Mesothelial cell of epicardium (in vitro differentiated cells): ENCODE data around the gene PAPOLA. TPM values are rescaled to one million over a fixed set of nuclear protein-coding genes. Genes with fewer than 3 reads are reported as not detected.
"Not testable (repeated sequence)": the region's sequence is repeated elsewhere in the genome, so short reads cannot be mapped to it uniquely, and the experiment has no call there.

Source experiments
- DNase-seq, 2 experiments: peaks; one replicate each; pipeline ENCODE4 v3.0.0; 2021; ENCODE audit warnings: low spot score in 2 of 2; ENCODE audit not compliant: unreplicated experiment in 2 of 2
- H3K27ac Mint-ChIP-seq: 2 replicates; pipeline ENCODE4 v1.8.0; 2021; ENCODE audit warnings: mixed read lengths
- H3K27me3 Mint-ChIP-seq: 2 replicates; pipeline ENCODE4 v1.8.0; 2021; ENCODE audit warnings: low read depth, mixed read lengths
- H3K36me3 Mint-ChIP-seq: 2 replicates; pipeline ENCODE4 v1.8.0; 2021; ENCODE audit warnings: mixed read lengths
- H3K4me1 Mint-ChIP-seq: 2 replicates; pipeline ENCODE4 v1.8.0; 2021; ENCODE audit warnings: mixed read lengths
- H3K4me3 Mint-ChIP-seq: 2 replicates; pipeline ENCODE4 v1.8.0; 2021; ENCODE audit warnings: mild to moderate bottlenecking, moderate library complexity, mixed read lengths
- H3K9me3 Mint-ChIP-seq: 2 replicates; pipeline ENCODE4 v1.8.0; 2021; ENCODE audit warnings: mixed read lengths
- CTCF ChIP-seq: fragments of 200-600 bp; sonication (generic); IDR thresholded peaks from one replicate; pipeline ENCODE4 v1.5.0; 2021; ENCODE audit warnings: antibody characterized with exemption; ENCODE audit not compliant: unreplicated experiment
- total RNA-seq: library from RNA; stranded (reverse); gene quantifications from 3 replicates; pipeline ENCODE4 v1.2.1, GENCODE V29; 2021

The PAPOLA gene
- total RNA-seq, 1 donor from 2014 or later, result 196 TPM

- Mint-ChIP-seq H3K4me3 (no peak overlapping the region), H3K27ac (no peak overlapping the region), H3K4me1 (peaks cover 9% of the 10 kb centered on the region), H3K27me3 (no peaks in the 10 kb centered on the region), H3K36me3 (no peaks in the 10 kb centered on the region), H3K9me3 (no peaks in the 10 kb centered on the region)
- no peak for DNase-seq
- TF ChIP-seq CTCF, result no peak
These were observed 38.0 kb upstream of the PAPOLA start for GRCh38 chr14:96464136-96464535.

GRCh38 chr14:96466918-96467317 lies 35.3 kb upstream of the PAPOLA start:
- Mint-ChIP-seq H3K36me3 (no peaks in the 10 kb centered on the region), H3K27ac (no peak overlapping the region)

GRCh38 chr14:96470331-96470730 lies 31.9 kb upstream of the PAPOLA start:
- Mint-ChIP-seq H3K4me3 (no peak overlapping the region), H3K4me1 (no peaks in the 10 kb centered on the region)

More at GRCh38 chr14:96466918-96467317, 35.3 kb upstream of the PAPOLA start:
- no peaks in the 10 kb centered on the region for H3K27me3 Mint-ChIP-seq
- TF ChIP-seq CTCF, result no peak
- no peak for DNase-seq
- H3K9me3 Mint-ChIP-seq, result no peaks in the 10 kb centered on the region
- peaks cover 6% of the 10 kb centered on the region for H3K4me1 Mint-ChIP-seq
- no peak overlapping the region for H3K4me3 Mint-ChIP-seq

GRCh38 chr14:96470967-96471366 lies 31.2 kb upstream of the PAPOLA start:
- H3K36me3 Mint-ChIP-seq, H3K4me3 Mint-ChIP-seq, H3K27ac Mint-ChIP-seq, H3K4me1 Mint-ChIP-seq, DNase-seq, H3K9me3 Mint-ChIP-seq, H3K27me3 Mint-ChIP-seq: not testable (repeated sequence)

More at GRCh38 chr14:96470331-96470730, 31.9 kb upstream of the PAPOLA start:
- H3K9me3 Mint-ChIP-seq, result no peaks in the 10 kb centered on the region
- DNase-seq, result no peak
- no peaks in the 10 kb centered on the region for H3K36me3 Mint-ChIP-seq
- no peak for TF ChIP-seq CTCF
- H3K27ac Mint-ChIP-seq, result no peak overlapping the region
- H3K27me3 Mint-ChIP-seq, result no peaks in the 10 kb centered on the region

GRCh38 chr14:96478119-96478518 lies 24.1 kb upstream of the PAPOLA start:
- TF ChIP-seq CTCF, result no peak
- Mint-ChIP-seq H3K4me3 (no peak overlapping the region), H3K36me3 (no peaks in the 10 kb centered on the region), H3K4me1 (no peaks in the 10 kb centered on the region), H3K9me3 (no peaks in the 10 kb centered on the region), H3K27me3 (no peaks in the 10 kb centered on the region), H3K27ac (no peak overlapping the region)
- DNase-seq, result no peak

- no peak for TF ChIP-seq CTCF
- Mint-ChIP-seq H3K9me3 (no peaks in the 10 kb centered on the region), H3K4me3 (no peak overlapping the region), H3K4me1 (no peaks in the 10 kb centered on the region), H3K36me3 (no peaks in the 10 kb centered on the region), H3K27me3 (peaks cover 2% of the 10 kb centered on the region), H3K27ac (no peak overlapping the region)
- no peak for DNase-seq
These were observed 22.6 kb upstream of the PAPOLA start for GRCh38 chr14:96479435-96480146.
